Ramos (cell line): ENCODE results near the gene YBEY.

Source experiments
- in situ Hi-C: fragments of 300-500 bp; cut with MboI; formaldehyde crosslinking; loops from one replicate; pipeline ENCODE4 v1.14.3; 2022; ENCODE audit warnings: low sequenced_read_pairs; ENCODE audit not compliant: unreplicated experiment

YBEY gene

DNA sequence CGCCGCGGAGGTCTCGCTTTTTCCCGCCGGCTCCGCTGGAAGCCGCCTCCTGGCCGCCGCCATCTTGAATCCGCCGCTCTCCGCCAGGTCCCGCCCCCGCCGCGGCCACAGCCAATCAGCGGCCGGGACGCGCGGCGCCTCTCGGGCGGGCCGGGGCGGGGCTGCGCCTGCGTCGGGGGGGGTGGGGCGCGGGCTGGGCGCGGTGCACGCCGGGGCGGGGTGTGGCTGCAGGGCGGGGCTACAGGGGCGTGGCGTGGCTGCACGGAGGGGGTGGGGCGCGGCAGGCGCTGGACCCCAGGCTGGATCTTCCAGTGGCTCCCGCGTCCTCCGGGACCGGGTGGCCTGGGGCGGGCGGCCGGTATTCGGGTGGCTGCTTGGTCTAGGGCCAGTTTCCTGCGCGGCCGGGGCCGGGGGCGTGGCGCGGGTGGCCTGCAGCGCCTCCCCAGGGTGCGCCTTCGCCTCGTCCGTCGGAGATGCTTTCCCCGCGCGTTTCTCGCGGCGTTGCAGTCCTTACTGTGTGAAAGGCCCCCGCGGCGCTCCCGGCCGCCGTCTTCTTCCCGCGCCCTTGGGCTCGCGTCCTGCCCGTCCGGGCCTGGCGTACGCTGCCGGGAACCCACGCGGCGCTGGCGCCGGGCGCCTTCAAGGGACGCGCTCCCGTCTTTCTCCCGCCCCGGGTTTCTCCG is 38.4 kb downstream of the YBEY start:
- in situ Hi-C loops, result no loop called here

DNA sequence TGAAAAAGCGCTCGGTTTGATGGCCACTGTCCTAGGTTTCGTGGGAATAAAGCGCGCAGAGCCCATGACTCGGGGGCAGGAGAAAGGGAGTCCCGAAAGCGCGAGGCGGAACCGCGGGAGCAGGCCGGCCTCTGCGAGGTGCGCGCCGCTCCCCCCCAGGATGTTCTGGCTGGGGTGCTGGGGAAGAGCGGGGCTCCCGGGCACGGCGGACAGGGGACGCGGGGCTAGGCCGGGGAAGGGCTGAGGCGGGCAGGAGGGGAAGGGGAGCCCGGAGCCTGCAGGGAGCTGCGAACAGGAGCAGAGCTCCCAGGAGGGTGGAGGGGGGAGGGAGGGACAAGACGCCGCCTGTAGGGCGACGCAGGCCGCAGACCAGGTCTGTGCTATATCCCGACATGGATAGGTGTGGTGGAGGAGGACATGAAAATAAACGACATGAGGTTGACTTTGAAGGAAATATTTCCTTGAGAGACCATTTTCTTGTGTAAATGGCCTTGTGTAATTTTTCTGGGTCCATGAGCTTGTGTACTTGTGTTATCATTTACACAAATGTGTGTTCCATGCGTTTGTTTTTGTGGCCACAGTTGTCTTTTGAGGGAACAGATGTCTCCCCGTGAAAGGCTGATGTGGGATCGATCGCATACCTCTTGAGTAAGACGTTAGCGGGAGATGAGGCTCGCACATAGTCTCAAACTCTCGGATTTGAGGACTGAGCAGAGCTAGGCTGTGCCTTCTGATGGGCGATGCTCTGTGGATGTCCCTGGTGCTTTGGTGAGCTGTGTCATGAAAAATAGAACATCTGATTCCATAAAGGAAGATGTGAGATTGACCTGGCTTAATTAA is 39.2 kb downstream of the YBEY start:
- in situ Hi-C loops, result no loop called here

DNA sequence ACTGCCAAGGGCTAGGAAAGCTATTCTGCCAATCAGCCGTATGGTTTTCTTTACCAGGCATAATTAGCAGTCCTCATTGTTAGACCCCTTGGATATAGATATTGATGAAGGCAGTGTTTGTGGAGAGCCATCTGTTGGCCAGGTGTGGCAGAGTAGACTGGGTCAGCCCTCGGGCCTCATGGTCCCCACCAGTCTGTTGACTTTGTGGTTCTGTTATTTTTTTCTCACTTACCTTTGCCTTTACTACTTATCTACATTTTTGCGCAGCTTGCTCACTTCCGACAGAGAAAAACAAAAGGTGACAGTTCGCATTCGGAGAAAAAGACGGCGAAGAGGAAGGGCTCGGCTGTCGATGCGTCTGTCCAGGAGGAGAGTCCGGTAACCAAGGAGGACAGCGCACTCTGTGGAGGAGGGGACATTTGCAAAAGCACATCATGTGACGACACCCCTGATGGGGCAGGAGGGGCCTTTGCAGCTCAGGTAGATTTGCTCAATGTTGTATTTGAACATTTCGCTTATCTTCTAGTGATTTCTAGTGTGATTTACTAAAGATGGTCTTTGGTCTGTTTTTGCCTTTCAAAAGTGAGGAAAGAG is 40.1 kb downstream of the YBEY start:
- in situ Hi-C loops, result no loop called here

DNA sequence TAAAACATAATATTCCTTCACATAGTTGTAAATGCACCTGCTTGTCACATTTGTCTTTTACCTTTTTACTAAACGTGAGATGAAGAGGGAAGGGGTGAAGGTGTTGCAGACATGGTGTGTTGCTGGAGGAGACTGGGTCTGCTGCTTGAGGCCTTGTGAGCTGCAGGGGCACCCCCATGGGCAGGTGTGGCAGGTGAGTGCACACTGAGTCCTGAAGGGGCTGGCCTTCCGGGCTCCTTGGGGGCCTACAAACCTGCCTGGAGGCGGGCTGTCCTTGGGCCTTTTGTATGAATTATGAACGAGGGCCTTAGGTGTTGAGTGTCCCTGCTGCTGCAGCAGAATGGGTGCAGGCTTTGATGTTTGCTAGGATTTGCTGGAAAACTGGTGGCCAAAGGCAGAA is 41.6 kb downstream of the YBEY start:
- in situ Hi-C loops, result no loop called here

DNA sequence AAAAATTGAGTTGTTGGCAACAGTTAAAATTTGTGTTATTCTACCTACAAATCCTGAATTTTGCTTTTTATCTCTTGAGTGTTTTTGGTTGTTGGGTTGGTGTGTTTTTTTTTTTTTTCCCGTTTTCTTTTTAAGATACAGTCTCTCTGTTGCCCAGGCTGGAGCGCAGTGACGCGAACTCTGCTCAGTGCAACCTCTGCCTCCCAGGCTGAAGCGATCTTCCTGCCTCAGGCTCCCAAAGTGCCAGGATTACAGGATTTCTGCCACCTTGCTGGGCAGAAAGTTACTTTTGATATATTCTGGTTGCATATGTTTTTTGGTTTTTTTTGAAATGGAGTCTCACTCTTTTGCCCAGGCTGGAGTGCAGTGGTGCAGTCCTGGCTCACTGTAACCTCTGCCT is 42.0 kb downstream of the YBEY start:
- in situ Hi-C loops, result no loop called here

DNA sequence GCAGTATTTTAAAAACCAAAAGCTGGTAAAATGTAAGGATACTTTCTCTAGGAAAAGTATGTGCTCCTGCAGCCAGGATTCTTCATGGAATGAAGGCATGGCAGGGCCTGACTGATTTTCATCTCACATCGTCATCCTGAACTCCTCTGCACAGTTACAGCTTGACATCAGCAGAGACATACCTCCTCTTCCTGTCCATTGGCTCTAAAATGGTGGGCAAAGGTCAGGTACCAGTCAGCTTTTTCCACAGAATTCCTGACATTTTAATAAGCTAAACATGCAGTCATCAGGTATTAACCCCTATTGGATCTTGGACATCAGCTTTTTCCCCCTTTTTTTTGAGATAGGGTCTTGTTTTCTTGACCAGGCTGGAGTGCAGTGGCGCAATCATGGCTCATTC is 43.7 kb downstream of the YBEY start:
- in situ Hi-C loops, result no loop called here

DNA sequence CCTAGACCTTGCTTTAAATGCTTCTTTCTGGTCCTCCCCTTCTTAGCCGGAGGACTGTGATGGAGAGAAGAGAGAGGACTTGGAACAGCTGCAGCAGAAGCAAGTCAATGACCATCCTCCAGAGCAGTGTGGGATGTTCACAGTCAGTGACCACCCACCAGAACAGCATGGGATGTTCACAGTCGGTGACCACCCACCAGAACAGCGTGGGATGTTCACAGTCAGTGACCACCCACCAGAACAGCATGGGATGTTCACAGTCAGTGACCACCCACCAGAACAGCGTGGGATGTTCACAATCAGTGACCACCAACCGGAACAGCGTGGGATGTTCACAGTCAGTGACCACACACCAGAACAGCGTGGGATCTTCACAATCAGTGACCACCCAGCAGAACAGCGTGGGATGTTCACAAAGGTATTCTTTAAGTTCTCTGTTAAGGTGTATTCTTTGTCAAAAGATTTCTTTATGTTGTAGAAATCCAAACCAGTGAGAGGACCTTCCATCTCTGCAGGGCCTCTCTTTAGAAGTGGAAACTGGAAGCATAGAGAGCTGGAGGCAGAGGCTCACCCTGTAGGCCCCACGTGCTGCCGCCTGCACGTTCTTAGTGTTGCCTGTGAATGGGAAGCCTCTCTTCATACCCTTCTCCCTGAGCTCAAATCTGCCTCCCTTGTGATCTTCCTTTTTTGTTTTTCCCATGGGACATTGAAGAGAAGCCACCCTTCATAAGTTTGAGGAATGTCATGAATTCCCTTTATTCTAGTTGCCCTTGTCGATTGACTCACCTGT is 48.4 kb downstream of the YBEY start:
- in situ Hi-C loops, result no loop called here

DNA sequence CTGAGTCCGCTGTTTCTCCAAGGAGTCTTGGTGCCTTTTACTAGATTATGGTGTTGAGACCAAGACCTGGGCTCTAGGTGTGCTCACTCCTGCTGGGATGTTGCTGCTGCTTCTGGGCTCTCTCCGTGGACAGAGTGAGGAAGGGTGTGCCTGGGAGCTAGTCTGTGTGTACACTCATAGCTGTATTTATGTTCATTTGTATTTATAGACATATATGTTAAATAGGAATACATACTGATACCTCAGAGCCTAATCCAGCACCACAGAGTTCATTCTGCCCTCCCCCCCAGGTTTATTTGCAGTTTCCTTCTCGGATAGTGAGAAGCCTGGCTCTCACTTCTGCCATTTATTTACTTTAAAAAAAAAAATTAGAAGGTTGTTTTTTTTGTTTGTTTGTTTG is 50.5 kb downstream of the YBEY start:
- in situ Hi-C loops, result no loop called here

DNA sequence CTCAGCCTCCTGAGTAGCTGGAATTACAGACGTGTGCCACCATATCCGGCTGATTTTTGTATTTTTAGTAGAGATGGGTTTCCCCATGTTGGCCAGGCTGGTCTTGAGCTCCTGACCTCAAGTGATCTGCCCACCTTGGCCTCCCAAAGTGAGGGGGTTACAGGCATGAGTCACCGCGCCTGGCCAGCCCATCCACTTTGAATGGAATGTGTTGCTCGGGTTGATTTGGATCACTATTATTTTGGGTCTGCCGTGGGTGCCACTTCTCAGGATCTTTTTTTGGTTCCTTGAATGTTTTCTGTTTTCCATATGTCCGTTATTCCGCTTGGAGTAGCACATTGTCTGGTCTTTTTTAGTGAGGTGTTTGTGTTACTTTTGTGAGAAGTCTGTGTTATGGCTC is 54.9 kb downstream of the YBEY start:
- in situ Hi-C loops, result no loop called here

DNA sequence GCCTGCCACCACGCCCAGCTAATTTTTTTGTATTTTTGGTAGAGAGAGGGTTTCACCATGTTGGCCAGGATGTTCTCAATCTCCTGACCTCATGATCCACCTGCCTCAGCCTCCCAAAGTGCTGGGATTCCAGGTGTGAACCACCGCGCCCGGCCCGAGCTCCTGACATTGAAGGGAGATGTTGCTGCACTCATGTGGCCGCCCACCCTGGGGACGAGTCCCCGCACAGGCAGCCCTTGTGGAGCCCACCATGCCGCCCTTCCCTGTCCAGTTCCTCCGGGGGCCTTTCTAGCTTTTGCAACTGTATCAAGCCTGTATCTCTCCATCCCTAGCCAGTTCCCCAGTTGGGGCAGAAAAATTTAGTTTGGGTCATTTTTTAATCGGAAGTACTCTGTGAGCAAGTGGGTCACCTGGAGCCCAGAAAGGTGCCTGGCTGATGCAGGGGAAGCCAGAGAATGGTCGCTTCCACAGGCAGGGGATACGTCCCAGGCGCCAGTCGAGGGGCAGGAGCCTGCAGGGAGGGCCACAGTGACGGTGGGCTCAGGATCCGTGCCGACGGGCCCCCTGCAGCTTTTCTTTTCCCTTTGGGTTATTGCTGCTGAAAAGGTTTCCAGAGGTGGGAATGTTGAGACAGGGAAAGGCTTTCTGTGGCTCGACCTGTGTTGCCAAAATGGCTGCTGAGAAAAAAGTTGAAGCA is 58.2 kb downstream of the YBEY start:
- in situ Hi-C loops, result no loop called here

DNA sequence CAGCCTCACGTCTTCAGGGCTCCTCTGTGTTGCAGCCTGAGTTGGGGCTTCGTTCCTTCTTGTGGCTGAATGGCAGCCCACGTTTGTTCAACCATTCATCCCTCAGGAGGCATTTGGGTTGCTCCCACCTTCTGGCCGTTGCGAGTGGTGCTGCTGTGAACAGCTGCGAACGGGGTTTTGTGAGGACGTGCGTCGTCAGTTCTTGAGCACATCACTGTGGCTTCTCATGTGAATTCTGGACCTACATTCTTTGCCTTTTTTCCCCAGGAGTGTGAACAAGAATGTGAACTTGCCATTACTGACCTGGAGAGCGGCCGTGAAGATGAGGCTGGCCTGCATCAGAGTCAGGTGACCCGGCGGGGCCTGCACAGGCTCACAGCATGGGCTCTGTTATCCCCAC is 59.7 kb downstream of the YBEY start:
- in situ Hi-C loops, result no loop called here

DNA sequence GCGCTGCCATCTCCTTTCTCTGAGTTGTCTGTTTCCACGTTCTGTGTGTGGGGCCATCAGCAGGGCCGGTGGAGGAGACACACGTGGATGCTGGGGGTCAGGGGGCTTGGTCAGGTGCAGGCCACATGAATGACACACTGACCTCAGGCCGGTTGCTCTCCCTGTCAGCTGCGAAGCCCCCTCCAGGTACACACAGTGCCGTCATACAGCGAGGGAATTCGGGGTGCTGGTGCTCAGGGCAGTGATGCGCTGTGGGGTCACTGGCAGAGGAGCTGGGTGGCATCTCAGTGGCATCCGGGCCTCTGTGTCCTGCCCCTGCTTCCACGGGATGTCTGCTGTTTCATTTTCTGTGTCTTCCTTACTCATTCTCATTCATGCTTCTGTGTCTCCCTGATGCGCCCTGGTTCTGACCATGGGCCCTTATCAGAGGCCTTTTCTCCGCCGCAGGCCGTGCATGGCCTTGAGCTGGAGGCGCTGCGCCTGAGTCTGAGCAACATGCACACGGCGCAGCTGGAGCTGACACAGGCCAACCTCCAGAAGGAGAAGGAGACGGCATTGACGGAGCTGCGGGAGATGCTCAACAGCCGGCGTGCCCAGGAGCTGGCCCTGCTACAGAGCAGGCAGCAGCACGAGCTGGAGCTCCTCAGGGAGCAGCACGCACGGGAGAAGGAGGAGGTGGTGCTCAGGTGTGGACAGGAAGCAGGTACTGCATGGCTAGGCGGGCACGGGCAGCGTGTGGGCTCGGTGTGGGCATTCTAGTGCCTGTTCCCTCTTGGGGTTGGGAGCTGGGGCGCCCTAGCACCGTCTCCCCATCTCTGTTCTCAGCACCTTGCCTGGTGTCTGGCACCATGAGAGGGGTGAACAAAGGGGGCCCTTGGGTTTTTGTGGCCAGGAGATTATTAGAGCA is 60.4 kb downstream of the YBEY start:
- in situ Hi-C loops, result no loop called here

DNA sequence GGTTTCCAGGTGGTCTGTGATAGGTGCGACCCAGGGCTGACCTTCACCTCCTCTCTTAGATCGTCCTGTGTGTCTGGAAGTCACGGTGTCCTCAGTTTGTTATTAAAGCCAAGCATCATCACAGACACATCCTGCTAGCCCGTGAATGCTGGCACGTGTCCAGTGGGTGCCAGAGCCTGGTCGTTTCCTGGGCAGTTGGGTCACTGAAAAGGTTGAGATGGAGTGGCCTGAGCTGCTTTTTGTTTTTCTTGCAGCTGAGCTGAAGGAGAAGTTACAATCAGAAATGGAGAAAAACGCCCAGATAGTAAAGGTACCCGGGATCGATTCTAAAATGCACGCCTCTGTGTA is 61.0 kb downstream of the YBEY start:
- in situ Hi-C loops, result no loop called here
